ENCODE measurements around the gene SPTBN4.

DNA sequence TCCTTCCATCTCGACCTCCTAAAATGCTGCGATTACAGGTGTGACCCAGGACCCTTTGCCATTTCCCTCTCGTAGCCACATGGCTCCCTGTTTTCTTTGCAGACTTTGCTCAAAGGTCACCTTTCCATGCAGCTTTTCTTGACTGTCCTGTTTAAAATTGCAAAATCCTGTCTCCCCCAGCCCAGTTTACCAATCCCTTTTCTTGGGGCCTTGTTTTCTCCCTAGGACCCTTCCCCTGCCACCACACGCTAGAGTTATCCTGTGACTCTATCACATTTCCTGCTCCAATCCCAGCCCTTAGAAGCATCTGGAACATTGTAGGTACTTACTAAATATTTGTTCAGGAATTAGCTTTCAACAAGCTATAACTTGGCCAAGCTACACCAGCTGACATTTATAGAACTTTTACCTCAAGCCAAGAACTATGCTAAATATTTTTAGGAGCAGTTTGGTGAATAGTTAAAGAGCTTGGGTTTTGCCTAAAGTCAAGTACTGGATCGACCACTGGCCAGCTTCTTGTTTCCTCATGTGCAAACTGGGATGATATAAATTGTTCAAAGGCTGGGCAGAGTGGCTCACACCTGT lies 13.6 kb upstream of the SPTBN4 start:
- TF ChIP-seq EP300 (IDR thresholded peaks at IDR 0.05; ENCODE audit: borderline replicate concordance) = no peak
- no peak for TF ChIP-seq TAF1 (IDR thresholded peaks at IDR 0.05; ENCODE audit: low read depth)
- TF ChIP-seq EGR1 (IDR thresholded peaks at IDR 0.05) = no peak
- no peak for TF ChIP-seq YY1 (IDR thresholded peaks at IDR 0.05; ENCODE audit: low read depth)
- no peak for TF ChIP-seq TEAD4 (IDR thresholded peaks at IDR 0.05)

All from Ishikawa (cell line).